NCI-H146 treated with DMSO at 0.1 percent for 48 hours (cell line): ENCODE measurements around the gene UBAP2.
"Not testable (repeated sequence)": the region's sequence is repeated elsewhere in the genome, so short reads cannot be mapped to it uniquely, and the experiment has no call there.

Experiments used
- DNase-seq: peaks from one replicate; lab custom pipeline; 2025; ENCODE audit not compliant: unreplicated experiment; lab: John Stamatoyannopoulos, UW

UBAP2 gene

GRCh38 chr9:34047864-34048726 is 592 bp downstream of the UBAP2 start:
- peak; percentile 70 for DNase-seq

GRCh38 chr9:34046784-34047379 is 1.8 kb downstream of the UBAP2 start:
- DNase-seq = no peak

- DNase-seq = no peak
Observed at GRCh38 chr9:34045903-34046302, 2.8 kb downstream of the UBAP2 start.

- not testable (repeated sequence) for DNase-seq
Observed at GRCh38 chr9:34042074-34042473, 6.6 kb downstream of the UBAP2 start.

- DNase-seq = not testable (repeated sequence)
Observed at GRCh38 chr9:34038851-34039250, 9.8 kb downstream of the UBAP2 start.

GRCh38 chr9:34037626-34038025 is 11.1 kb downstream of the UBAP2 start:
- no peak for DNase-seq

GRCh38 chr9:34036625-34037024 is 12.1 kb downstream of the UBAP2 start:
- no peak for DNase-seq

GRCh38 chr9:34035656-34036055 is 13.0 kb downstream of the UBAP2 start:
- no peak for DNase-seq

GRCh38 chr9:34034698-34035065 is 14.0 kb downstream of the UBAP2 start:
- no peak for DNase-seq

- no peak for DNase-seq
Observed at GRCh38 chr9:34032631-34033030, 16.1 kb downstream of the UBAP2 start.

- DNase-seq = no peak
Observed at GRCh38 chr9:34027845-34028574, 20.7 kb downstream of the UBAP2 start.

GRCh38 chr9:34025811-34026210 is 22.9 kb downstream of the UBAP2 start:
- DNase-seq = no peak

GRCh38 chr9:34025062-34025461 is 23.6 kb downstream of the UBAP2 start:
- no peak for DNase-seq

GRCh38 chr9:34024476-34024875 is 24.2 kb downstream of the UBAP2 start:
- not testable (repeated sequence) for DNase-seq

GRCh38 chr9:34016149-34016548 is 32.5 kb downstream of the UBAP2 start:
- no peak for DNase-seq

GRCh38 chr9:34010979-34011378 is 37.7 kb downstream of the UBAP2 start:
- no peak for DNase-seq

- no peak for DNase-seq
Observed at GRCh38 chr9:34001951-34002350, 46.7 kb downstream of the UBAP2 start.

GRCh38 chr9:34001298-34001697 is 47.4 kb downstream of the UBAP2 start:
- no peak for DNase-seq

- DNase-seq = no peak
Observed at GRCh38 chr9:33995449-33995848, 53.2 kb downstream of the UBAP2 start.

GRCh38 chr9:33993104-33993503 is 55.6 kb downstream of the UBAP2 start:
- DNase-seq = no peak

GRCh38 chr9:33992632-33993031 is 56.1 kb downstream of the UBAP2 start:
- no peak for DNase-seq
